ENCODE results near the gene RTCA. TPM values are rescaled to one million over a fixed set of nuclear protein-coding genes. Genes with fewer than 3 reads are reported as not detected.

The RTCA gene
- total RNA-seq, 1 experiment from 2014 or later, result 33.6 TPM

- Mint-ChIP-seq H3K4me1 (peaks cover 0 to 3% of the 10 kb centered on the region in 2 experiments; a peak in 2 of 4 replicates), H3K4me3 (no peak overlapping the region), H3K9me3 (no peaks in the 10 kb centered on the region), H3K27me3 (ENCODE audit: low read depth) (no peaks in the 10 kb centered on the region), H3K27ac (0 out of 7 replicates have a peak overlapping the region, but pooled peaks of 1 of the 3 experiments have one; percentile 31), H3K36me3 (ENCODE audit: insufficient read depth in 1 of 3, low read depth in 3 of 3) (peaks cover 7 to 52% (median 47%) of the 10 kb centered on the region in 3 experiments; a peak in 6 of 7 replicates)
- Histone ChIP-seq H2BK120ac (ENCODE audit: low read depth, low read length, poor library complexity, severe bottlenecking) (no peak overlapping the region), H3K14ac (ENCODE audit: insufficient read depth, low read length) (no peak overlapping the region), H4K91ac (ENCODE audit: insufficient read length, low read depth, low read length) (no peak overlapping the region), H2BK15ac (ENCODE audit: low read depth, low read length) (no peak overlapping the region), H3K56ac (ENCODE audit: insufficient read length, low read depth, low read length) (no peak overlapping the region), H2AFZ (ENCODE audit: low read length) (no peak overlapping the region), H3K79me1 (ENCODE audit: insufficient read depth, low read depth, low read length, poor library complexity, severe bottlenecking) (no peaks in the 10 kb centered on the region), H3K4ac (ENCODE audit: low read depth, low read length) (no peak overlapping the region), H3K9ac (ENCODE audit: extremely low read depth, insufficient read length, low read length) (no peak overlapping the region), H3K23me2 (ENCODE audit: insufficient read length, low read depth, low read length, poor library complexity, severe bottlenecking) (no peaks in the 10 kb centered on the region), H2AK5ac (ENCODE audit: insufficient read length, low read length) (no peak overlapping the region), H4K8ac (replicated peaks; ENCODE audit: insufficient read length, low read depth, low read length) (no peak overlapping the region), H3K4me2 (ENCODE audit: insufficient read depth, insufficient read length, low read length) (no peak overlapping the region), H2BK5ac (ENCODE audit: insufficient read length, low read length) (no peak overlapping the region), H3K9me3 (ENCODE audit: control insufficient read depth, low read depth, low read length) (no peaks in the 10 kb centered on the region), H3K79me2 (ENCODE audit: insufficient read depth, low read length) (no peaks in the 10 kb centered on the region), H2BK20ac (ENCODE audit: low read depth, low read length, poor library complexity, severe bottlenecking) (no peak overlapping the region), H3K23ac (ENCODE audit: insufficient read length, low read depth, low read length) (no peak overlapping the region), H3T11ph (ENCODE audit: low read length) (no peak overlapping the region), H2BK12ac (ENCODE audit: insufficient read length, low read depth, low read length) (no peak overlapping the region), H3K4me1 (ENCODE audit: insufficient read depth, low read length) (no peaks in the 10 kb centered on the region), H4K5ac (ENCODE audit: insufficient read length, low read depth, low read length) (no peak overlapping the region), H3K27ac (ENCODE audit: insufficient read length, low read depth, low read length) (no peak overlapping the region), H3K27me3 (ENCODE audit: insufficient read depth, low read length) (no peaks in the 10 kb centered on the region), H3K18ac (ENCODE audit: insufficient read length, low read depth, low read length) (no peak overlapping the region), H4K20me1 (ENCODE audit: control insufficient read depth, insufficient read depth, insufficient read length) (no peaks in the 10 kb centered on the region)
- no peak for TF ChIP-seq CTCF (conservative IDR thresholded peaks at IDR 0.05)
- DNase-seq, result no peak
- no CpG with 5 or more reads among the region's 4 CpGs for WGBS (ENCODE audit: extremely low coverage, insufficient read length, low lambda C conversion rate)
These were observed 36.2 kb upstream of the RTCA start for GRCh38 chr1:100229681-100230443.
